HG03439 (cell line): Measurements from ENCODE around the gene HEATR5A.
"Not testable (repeated sequence)": the region's sequence is repeated elsewhere in the genome, so short reads cannot be mapped to it uniquely, and the experiment has no call there.

Source experiments
- ATAC-seq: cut with Tn5 transposase; IDR thresholded peaks from one replicate; pipeline ENCODE4 v1.9.1; 2021; ENCODE audit warnings: mild to moderate bottlenecking, moderate library complexity; ENCODE audit not compliant: unreplicated experiment

HEATR5A gene

GRCh38 chr14:31391473-31391872 is 28.9 kb downstream of the HEATR5A start:
- no peak for ATAC-seq

- ATAC-seq: no peak
Observed at GRCh38 chr14:31389946-31390345, 30.4 kb downstream of the HEATR5A start.

- no peak for ATAC-seq
Observed at GRCh38 chr14:31388687-31389413, 31.5 kb downstream of the HEATR5A start.

- ATAC-seq: no peak
Observed at GRCh38 chr14:31387091-31387490, 33.3 kb downstream of the HEATR5A start.

- no peak for ATAC-seq
Observed at GRCh38 chr14:31386271-31386670, 34.1 kb downstream of the HEATR5A start.

GRCh38 chr14:31382221-31382620 is 38.1 kb downstream of the HEATR5A start:
- ATAC-seq: no peak

- no peak for ATAC-seq
Observed at GRCh38 chr14:31380106-31380505, 40.2 kb downstream of the HEATR5A start.

- ATAC-seq: not testable (repeated sequence)
Observed at GRCh38 chr14:31379125-31379947, 41.0 kb downstream of the HEATR5A start.

- no peak for ATAC-seq
Observed at GRCh38 chr14:31377433-31377832, 42.9 kb downstream of the HEATR5A start.

- no peak for ATAC-seq
Observed at GRCh38 chr14:31371646-31372045, 48.7 kb downstream of the HEATR5A start.

- no peak for ATAC-seq
Observed at GRCh38 chr14:31363331-31364073, 56.8 kb downstream of the HEATR5A start.

GRCh38 chr14:31362746-31363145 is 57.6 kb downstream of the HEATR5A start:
- no peak for ATAC-seq

- ATAC-seq: not testable (repeated sequence)
Observed at GRCh38 chr14:31361761-31362160, 58.6 kb downstream of the HEATR5A start.

GRCh38 chr14:31360919-31361662 is 59.3 kb downstream of the HEATR5A start:
- no peak for ATAC-seq

GRCh38 chr14:31357279-31357678 is 63.1 kb downstream of the HEATR5A start:
- no peak for ATAC-seq

GRCh38 chr14:31346097-31346496 is 74.3 kb downstream of the HEATR5A start:
- no peak for ATAC-seq

GRCh38 chr14:31341280-31341679 is 79.1 kb downstream of the HEATR5A start:
- no peak for ATAC-seq

- ATAC-seq: no peak
Observed at GRCh38 chr14:31340297-31341063, 79.9 kb downstream of the HEATR5A start.

- ATAC-seq: no peak
Observed at GRCh38 chr14:31339743-31340142, 80.6 kb downstream of the HEATR5A start.

GRCh38 chr14:31337331-31337730 is 83.0 kb downstream of the HEATR5A start:
- ATAC-seq: no peak
